Right lobe of liver (tissue), 6 donors: ENCODE measurements around the gene LCN10. TPM values are rescaled to one million over a fixed set of nuclear protein-coding genes. Genes with fewer than 3 reads are reported as not detected.

Experiments used
- ATAC-seq, 4 donors: fragments of 200-7000 bp; cut with Tn5 transposase; one replicate each; pipeline ENCODE4 v1.9.1; 2020; ENCODE audit warnings: mild to moderate bottlenecking in 4 of 4, moderate library complexity in 4 of 4
- DNase-seq, 3 donors: peaks; one replicate each; pipeline ENCODE4 v3.0.0-alpha.2; 2020
- H3K27ac ChIP-seq, 3 donors: fragments of 200-600 bp; one replicate each; pipeline ENCODE4 v1.8.0; 2022
- H3K27me3 ChIP-seq, 2 donors: fragments of 200-600 bp; one replicate each; pipeline ENCODE4 v1.8.0; 2022
- H3K36me3 ChIP-seq, 4 donors: fragments of 200-600 bp; sonication (generic) in 1 of 4; one replicate each; pipeline versions ENCODE4 v1.5.1 to v1.8.0; 2017 to 2022; ENCODE audit warnings: control low read depth in 1 of 4
- H3K4me1 ChIP-seq, 4 donors: fragments of 200-600 bp; sonication (generic) in 1 of 4; one replicate each; pipeline versions ENCODE4 v1.5.1 to v1.8.0; 2017 to 2022; ENCODE audit warnings: control low read depth in 1 of 4
- H3K4me3 ChIP-seq, 3 donors: fragments of 200-600 bp; one replicate each; pipeline ENCODE4 v1.8.0; 2022
- H3K9me3 ChIP-seq, 4 donors: fragments of 200-600 bp; sonication (generic) in 1 of 4; one replicate each; pipeline versions ENCODE4 v1.5.1 to v1.8.0; 2017 to 2022; ENCODE audit warnings: control low read depth in 1 of 4
- CTCF ChIP-seq, 4 donors: fragments of 200-600 bp in 3 of 4; fragments of 450-650 bp in 1 of 4; IDR thresholded peaks; one replicate each; pipeline versions ENCODE4 v1.5.1 to v1.8.0; 2016 to 2022; ENCODE audit warnings: antibody characterized with exemption in 4 of 4, mild to moderate bottlenecking in 2 of 4
- POLR2A ChIP-seq: fragments of 450-650 bp; IDR thresholded peaks from one replicate; pipeline ENCODE4 v1.6.1; 2017; ENCODE audit warnings: antibody characterized with exemption, mild to moderate bottlenecking
- WGBS: methylation state at CpG from one replicate; pipeline ENCODE4 v1.1.6; 2018; ENCODE audit warnings: low coverage, low lambda C conversion rate; ENCODE audit not compliant: insufficient coverage; ENCODE audit errors: missing lambda C conversion rate; 5-methylcytosine and 5-hydroxymethylcytosine counted together
- intact Hi-C, 2 donors: fragments of 100-400 bp; cut with DNase I; formaldehyde crosslinking; loops; one replicate each; pipeline versions ENCODE4 v1.11.2 to v1.14.1; 2022
- total RNA-seq, 6 experiments: library from RNA; depleted of rRNA in 2 of 6; stranded (reverse); fragments of >200 nt in 2 of 6; fragmentation: NEBNext Ultra II Directional in 3 of 6; extraction: Animal tissue kit (Norgen Biotek cat#: 25700) in 3 of 6; gene quantifications; one replicate each; pipeline versions ENCODE4 v1.1.0 to v1.2.4, GENCODE V29; 2016 to 2023
- donor health status: DM: no; HTN: yes; CAD: no.
- donor health status: DM: no; HTN: no; CAD: no.
- donor health status: DM: no; HTN: no; CAD: no.
- donor health status: DM: no; HTN: yes; CAD: no.
- donor health status: DM: no; HTN: yes; CAD: no.

Gene LCN10
- total RNA-seq, 6 experiments from 2014 or later = 0.23 to 0.81 (median 0.32) TPM; not detected in 2

GRCh38 chr9:136744773-136745172 is 2.0 kb upstream of the LCN10 start:
- TF ChIP-seq CTCF (IDR thresholded peaks at IDR 0.05) (no peak), POLR2A (no peak)
- H3K27me3 ChIP-seq = no peaks in the 10 kb centered on the region
- no peak overlapping the region for H3K4me3 ChIP-seq
- peaks cover 0 to 5% (median 0%) of the 10 kb centered on the region in 4 donors for H3K4me1 ChIP-seq
- 78% methylated on average over 6 of the region's 18 CpGs for WGBS
- H3K9me3 ChIP-seq = no peaks in the 10 kb centered on the region
- no peak for DNase-seq
- no peak overlapping the region for H3K27ac ChIP-seq
- no peak for ATAC-seq
- intact Hi-C loops = no loop called here
- no peaks in the 10 kb centered on the region for H3K36me3 ChIP-seq

- H3K27me3 ChIP-seq = no peaks in the 10 kb centered on the region
- DNase-seq (no peak), ATAC-seq (no peak)
- H3K27ac ChIP-seq = no peak overlapping the region
- 90% methylated on average over 2 of the region's 16 CpGs for WGBS
- H3K36me3 ChIP-seq = no peaks in the 10 kb centered on the region
- H3K4me3 ChIP-seq = no peak overlapping the region
- TF ChIP-seq POLR2A = no peak
- TF ChIP-seq CTCF (IDR thresholded peaks at IDR 0.05) = no peak
- intact Hi-C loops = no loop called here
- H3K4me1 ChIP-seq = peaks cover 0 to 5% (median 0%) of the 10 kb centered on the region in 4 donors
- H3K9me3 ChIP-seq = no peaks in the 10 kb centered on the region
Observed at GRCh38 chr9:136743639-136744211, 985 bp upstream of the LCN10 start.

GRCh38 chr9:136741883-136742571 is 713 bp downstream of the LCN10 start:
- ATAC-seq (no peak), DNase-seq (no peak)
- no peak for TF ChIP-seq CTCF (IDR thresholded peaks at IDR 0.05)
- H3K4me1 ChIP-seq = peaks cover 0 to 5% (median 0%) of the 10 kb centered on the region in 4 donors
- intact Hi-C loops = no loop called here
- H3K27ac ChIP-seq = no peak overlapping the region
- H3K9me3 ChIP-seq = no peaks in the 10 kb centered on the region
- H3K36me3 ChIP-seq = no peaks in the 10 kb centered on the region
- H3K27me3 ChIP-seq = no peaks in the 10 kb centered on the region
- WGBS = no CpG with 5 or more reads among the region's 32 CpGs
- no peak overlapping the region for H3K4me3 ChIP-seq

- ATAC-seq (peak; percentile 60 to 66 (median 62)), DNase-seq (no peak)
- H3K27ac ChIP-seq = no peak overlapping the region
- intact Hi-C loops = no loop called here
- 12% methylated on average over 20 of the region's 37 CpGs for WGBS
- H3K27me3 ChIP-seq = no peaks in the 10 kb centered on the region
- no peaks in the 10 kb centered on the region for H3K36me3 ChIP-seq
- no peaks in the 10 kb centered on the region for H3K9me3 ChIP-seq
- H3K4me1 ChIP-seq = peaks cover 0 to 5% (median 0%) of the 10 kb centered on the region in 4 donors
- no peak overlapping the region for H3K4me3 ChIP-seq
- TF ChIP-seq POLR2A = no peak
Observed at GRCh38 chr9:136740971-136741882, 1.5 kb downstream of the LCN10 start.
